HG03520 (cell line): Measurements from ENCODE around the gene PIPOX.

Experiments
- ATAC-seq: cut with Tn5 transposase; IDR thresholded peaks from one replicate; pipeline ENCODE4 v1.9.1; 2021; ENCODE audit warnings: mild to moderate bottlenecking, moderate library complexity; ENCODE audit not compliant: unreplicated experiment

Gene PIPOX

DNA sequence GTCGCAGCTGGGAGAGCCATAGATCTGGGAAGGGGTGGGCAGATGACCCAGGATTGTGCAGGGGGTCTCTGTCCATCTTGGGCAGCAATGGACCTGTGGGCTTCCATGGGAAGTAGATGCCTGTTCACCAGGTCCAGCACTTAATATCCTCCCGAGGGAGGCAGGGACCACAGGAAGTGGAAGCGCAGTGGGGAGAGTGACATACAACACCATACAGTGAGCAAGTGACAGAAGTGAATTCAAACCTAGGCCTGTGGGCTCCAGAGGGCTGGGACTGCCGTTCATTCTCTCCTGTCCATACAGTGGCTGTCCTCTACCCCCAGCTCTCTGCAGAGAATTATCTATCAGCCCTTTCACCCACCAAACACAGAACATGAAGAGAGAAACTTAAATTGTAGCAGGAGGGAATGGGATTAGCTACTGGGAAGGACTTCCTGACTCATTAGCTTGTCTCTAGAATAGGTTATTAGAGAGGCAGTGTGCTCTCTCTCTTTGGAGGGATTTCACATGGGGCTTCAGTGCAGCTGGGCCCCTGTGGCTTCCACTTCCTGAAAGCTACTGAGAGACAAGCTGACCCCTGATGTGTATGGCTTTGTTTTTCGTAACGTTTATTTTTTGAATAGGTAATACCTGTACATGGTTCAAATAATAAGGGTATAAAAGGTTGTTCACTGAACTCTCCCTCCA is 24.0 kb upstream of the PIPOX start:
- ATAC-seq = no peak

DNA sequence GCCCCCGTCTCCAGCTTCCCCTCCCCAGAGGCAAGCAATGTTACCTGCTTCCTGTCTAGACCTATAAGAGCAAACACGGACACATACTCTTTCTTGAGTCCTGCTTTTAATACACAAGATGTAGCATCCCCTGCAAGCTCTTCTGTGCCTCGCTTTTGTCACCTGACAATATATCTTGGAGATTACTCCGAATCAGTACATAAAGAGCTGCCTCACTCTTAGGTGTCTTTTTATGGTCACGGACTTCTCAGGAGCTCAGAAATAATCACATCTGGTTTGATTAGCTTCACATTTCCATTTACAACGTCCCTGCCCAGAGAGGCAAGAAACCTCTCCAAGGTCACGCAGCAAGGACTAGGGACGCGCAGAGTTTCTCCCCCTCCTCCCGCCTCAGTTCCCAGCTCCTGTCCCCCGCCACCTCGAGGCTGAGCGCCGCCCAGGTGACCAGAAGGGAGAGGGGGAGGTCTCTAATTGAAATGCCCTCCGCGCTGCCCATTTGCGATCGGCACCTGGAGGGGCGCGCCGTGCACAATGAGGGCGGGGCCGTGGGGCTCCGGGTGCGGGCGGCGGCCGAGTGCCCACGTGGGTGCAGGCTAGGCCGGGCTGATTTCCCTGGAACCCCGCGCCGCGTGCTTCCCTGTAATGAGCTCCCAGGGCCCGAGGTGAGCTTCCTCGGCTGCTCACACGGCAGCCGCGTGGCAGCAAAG is 23.3 kb upstream of the PIPOX start:
- ATAC-seq = no peak

DNA sequence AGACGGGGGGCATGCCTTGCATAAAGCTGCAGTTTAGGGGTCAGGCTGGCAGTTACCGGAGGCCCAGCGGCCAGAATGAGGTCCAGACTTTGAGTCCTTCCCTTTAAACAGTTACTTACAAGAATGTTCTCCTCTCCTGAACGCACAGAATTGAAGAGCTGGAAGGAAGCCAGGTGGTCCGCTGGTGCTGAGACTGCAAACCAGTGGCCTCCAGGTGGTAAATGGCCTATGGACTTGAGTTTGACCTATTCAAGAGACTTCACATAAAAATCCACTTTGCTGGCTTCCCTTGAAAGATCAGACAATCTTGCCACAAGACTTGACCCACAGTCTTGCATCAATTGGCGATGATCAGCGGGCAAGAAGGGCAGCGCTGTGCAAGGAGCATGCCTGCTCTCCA is 22.4 kb upstream of the PIPOX start:
- ATAC-seq = no peak

DNA sequence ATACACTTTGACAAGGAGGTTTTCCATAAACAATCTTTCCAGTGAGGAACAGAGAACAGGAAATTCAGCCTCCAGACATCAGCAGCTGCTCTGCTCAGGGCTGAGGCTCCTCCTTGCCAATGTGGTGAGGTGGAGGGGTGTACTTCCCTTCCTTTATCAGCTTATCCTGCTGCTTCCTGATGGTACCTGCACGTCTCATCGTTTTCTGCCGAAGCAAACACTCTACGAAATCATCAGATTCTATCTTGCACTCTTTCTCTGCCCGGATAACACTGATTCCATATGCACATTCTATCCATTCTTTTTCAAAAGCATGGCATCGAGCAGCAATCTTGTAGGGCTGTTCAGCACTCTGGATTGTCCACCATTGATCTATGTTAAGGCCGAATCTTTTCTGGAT is 21.7 kb upstream of the PIPOX start:
- ATAC-seq = no peak

DNA sequence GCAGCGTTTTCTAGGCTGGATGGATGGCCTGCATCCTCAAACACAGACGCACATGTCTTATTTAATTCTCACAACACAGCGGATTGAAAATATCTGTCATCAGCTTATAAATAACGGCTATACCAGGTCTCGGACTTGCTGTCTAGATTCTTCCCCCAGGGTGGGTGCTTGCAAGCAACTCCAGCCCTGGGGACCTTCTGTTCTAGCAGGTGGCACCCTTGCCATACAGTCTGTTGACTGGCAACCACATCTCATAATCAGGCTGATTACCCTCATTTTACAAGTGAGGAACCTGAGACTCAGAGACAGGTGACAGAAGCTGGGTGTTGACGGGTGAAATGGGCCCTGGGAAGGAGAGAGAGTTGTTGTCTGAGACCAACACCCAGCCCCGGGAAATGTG is 20.9 kb upstream of the PIPOX start:
- no peak for ATAC-seq

DNA sequence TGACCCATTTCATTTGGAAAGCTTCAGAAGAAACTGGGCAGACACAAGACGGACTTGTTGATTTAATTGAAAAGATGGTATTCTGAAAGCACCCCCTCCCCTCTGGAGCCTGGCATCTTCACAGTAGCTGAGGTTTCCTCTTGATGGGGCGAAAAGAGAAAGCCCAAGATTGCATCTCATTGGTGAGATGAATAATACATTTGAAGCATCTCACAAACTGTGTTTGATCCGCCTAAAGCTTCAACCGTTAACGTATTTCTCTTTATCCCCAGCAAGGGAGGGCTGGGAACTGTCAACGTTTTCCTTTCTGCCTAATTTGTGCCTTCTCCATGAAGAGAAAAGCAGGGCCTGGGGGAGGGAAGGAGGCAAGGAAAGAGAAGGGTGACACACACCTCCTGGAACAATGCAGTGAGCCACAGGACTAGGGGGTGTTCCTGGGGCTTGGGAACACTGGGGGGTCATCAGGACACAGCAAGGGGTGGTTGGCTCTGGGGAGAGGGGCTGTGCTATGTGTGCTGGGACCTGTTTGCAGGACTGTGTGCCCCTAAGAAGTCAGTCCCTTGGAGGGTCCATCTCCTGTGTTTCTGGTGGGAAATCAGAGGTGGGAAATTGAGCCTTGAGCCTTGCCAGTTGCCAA is 18.5 kb upstream of the PIPOX start:
- no peak for ATAC-seq

DNA sequence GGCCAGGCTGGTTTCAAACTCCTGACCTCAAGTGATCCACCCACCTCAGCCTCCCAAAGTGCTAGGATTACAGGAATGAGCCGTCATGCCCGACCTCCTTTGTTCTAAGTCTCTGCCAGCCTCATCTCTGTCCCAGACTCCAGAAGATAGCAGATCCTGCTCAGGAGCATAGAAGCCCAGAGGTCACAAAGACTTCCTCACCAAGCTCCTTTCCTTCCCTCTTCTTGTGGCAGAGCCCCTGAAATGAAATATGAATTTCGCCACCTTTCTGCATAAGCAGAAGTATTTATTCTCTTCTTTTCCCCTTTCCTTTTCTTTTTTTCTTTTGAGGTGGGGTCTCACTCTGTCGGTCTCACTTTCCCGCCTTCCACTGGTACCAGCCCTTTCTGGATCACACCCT is 11.5 kb upstream of the PIPOX start:
- no peak for ATAC-seq

DNA sequence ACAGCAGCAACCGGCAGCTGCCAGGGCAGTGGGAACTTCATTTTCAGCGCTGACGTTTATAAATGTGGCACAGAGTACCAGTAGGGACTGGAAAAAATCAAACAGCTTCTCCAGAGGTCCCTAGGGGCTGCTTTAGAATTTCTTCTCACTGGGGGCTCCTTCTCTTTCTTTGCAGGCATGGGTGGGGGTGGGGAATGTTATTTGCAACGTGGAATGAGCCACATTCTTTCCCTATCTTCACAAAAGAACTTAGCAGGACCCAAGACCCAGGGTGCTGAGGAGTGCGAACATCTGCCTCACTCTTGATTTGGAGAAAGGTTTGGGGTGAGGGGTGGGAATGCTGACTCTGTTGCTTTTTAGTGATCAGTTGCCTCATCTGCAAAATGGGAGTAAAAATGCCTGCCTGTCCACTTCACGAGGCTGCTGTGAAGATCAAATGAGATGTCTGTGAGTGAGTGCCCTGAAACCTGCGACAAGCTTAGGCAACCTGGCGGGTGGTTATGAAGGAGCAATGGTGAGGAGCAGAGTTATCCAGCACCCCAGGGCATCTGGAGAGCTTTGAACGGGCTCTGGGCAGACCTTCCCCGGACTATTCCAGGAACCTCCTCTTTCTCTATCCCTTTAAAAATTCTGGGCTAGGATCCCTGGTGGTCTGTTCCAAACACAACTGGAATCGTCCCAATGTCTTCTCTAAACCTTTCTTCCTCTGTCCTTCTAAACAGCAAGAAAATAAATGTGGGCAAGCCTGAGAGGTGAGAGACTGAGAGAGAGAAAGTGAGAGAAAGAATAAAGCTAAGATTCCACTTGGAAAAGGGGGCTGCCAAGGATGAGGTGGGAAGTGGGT is 10.7 kb upstream of the PIPOX start:
- ATAC-seq = no peak

DNA sequence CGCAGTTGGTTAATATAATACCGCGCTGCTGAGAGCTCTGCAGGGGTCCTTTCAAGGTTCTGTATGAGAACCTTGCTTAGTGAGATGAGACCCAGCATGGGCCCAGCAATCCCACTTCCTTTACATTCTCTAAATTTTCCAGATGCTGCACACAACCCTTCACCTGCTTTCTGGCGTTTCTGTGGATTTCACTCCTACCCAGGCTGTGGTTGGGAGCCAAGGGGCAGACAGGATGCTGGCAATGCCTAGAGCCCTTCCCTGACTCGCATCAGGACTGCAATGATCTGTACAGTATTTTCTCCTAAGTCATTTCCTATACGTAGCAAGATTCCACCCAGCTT is 10.1 kb upstream of the PIPOX start:
- ATAC-seq = no peak

DNA sequence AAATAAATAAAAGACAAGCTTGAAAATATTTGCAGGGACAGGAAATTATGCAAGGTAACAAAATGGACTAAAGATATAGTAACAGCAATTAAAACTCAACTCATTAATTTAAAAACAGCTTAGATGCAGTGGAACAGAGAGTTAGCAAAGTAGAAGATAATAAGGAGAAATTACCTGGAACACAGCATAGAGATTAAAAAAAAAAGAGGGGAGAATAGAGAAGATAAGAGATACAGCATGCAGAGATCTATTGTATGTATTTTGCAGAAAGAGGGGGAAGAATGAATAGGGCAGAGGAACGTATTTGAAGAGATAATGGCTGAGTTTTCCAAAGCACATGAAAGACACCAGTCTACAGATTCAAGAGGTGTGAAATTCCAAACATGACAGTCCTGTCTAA is 8.4 kb upstream of the PIPOX start:
- no peak for ATAC-seq

DNA sequence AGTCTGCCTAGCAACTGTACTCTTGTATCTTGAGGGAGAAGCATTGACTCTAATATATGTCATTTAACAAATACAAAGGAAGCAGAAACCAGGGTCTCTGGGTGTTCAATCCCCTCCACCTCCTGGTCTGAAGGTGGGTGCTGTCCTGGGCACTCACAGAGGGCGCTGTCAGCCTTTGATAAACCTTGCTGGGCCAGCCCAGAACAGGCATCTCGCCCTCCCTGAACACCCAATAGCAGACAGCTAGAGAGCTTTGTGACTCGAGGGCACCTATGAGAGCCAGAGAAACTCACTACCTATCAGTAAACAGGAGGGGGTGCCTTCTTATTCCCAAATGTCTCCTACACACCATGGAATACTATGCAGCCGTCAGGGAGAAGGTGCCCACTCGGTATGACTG is 6.4 kb upstream of the PIPOX start:
- no peak for ATAC-seq

DNA sequence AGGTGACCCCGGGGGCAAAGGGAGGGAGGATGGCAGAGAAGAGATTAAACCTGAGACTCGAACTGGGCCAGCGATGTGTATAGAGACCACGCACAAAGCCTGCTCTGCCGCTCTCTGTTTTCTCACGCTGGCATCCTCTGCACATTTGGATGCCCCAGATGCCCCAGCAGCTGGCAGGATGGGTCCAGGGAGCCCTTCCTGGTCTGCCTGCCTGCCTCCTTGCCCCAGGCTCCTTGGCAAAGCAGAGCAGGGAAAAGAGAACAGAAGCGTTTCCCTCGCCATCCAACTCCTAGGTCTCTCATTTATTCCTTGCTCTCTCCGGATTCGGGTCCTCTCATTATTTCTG is 5.2 kb upstream of the PIPOX start:
- ATAC-seq = no peak

DNA sequence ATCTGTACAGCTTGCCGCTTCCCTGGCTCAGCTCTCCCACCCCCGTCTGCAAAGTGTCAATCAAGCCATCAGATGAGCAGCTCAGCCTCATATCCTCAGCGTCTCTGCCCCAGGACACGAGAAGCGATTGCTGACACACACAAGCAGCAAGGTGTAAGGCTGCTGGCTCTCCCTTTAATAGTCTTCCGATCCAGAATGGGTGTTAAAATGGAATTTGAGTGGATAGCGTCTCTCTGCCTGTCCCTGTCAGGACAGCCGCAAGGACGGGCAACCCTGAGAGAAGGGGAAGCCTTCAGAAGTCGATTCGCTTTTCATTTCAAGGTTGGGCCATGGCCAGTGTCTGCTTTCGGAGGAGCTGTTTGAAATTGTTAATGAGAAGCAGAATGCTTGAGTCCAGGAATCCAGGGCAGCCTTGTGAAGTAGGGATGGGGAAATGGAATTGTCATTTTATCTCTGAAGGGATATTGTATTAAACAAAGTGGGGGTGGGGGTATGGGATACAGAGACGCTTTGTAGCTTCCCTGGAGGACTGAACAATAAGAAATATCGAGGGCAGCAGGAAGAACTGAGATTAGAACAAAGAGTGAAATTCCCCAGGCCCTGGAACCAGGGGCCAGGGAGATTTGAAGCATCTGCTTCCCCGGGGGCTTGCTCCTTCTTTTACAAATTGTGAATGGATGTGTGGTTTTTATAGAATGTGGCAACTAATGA is 4.7 kb upstream of the PIPOX start:
- ATAC-seq = no peak

DNA sequence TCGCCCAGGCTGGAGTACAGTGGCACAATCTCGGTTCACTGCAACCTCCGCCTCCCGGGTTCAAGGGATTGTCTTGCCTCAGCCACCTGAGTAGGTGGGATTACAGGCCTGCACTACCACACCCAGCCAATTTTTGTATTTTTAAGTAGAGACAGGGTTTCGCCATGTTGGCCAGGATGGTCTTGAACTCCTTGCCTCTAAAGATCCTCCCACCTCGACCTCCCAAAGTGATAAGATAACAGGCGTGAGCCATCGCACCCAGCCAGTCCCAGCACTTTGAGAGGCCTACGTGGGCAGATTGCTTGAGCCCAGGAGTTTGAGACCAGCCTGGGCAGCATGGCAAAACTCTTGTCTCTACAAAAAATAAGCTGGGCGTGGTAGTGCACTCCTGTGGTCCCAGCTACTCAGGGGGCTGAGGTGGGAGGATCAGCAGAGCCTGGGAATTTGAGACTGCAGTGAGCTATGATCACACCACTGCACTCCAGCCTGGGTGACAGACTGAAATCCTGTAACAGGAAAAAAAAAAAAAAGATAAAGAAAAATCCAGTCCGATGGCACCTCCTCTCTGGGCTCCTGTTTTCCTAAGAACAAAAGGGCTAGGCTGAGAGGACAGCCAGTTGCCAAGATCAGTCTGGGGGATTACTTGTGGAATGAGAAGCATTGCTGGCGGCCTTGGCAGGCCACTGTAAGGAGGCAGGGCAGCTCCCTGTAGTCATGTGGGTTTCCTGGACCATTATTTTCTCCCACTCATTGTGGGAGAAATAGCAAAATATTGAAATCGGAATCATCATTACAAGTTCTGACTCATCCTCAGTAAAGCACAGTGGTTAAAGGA is 3.0 kb upstream of the PIPOX start:
- ATAC-seq = no peak

DNA sequence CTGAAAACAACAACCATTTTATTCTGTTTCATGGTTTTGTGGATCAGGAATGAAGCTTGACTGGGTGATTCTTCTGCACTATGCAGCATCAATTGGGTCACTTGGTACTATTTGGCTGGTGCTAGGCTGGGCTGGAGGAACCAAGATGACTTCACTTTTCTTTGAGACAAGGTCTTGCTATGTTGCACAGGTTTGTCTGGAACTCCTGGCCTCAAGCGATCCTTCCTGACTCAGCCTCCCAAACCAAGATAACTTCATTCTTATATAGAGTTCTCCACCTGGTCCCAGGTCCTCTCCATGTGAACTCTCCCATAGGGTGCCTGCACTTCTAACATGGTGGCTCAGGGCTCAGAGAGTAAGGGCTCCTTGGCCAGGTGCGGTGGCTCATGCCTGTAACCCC is 1.9 kb upstream of the PIPOX start:
- ATAC-seq = no peak

DNA sequence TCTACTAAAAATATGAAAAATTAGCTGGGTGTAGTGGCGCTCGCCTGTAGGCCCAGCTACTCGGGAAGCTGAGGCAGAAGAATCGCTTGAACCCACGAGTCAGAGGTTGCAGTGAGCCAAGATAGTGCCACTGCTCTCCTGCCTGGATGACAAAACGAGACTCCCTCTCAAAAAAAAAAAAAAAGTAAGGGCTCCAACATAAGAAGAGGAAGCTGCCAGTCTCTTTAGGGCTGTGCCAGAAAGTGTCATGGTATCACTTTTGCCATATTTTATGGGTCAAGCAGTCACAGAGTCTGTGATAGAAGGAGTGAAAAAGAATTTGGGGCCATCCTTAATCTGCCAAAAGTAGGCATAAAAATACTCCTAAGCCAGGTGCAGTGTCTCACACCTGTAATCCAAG is 1.4 kb upstream of the PIPOX start:
- ATAC-seq = no peak

DNA sequence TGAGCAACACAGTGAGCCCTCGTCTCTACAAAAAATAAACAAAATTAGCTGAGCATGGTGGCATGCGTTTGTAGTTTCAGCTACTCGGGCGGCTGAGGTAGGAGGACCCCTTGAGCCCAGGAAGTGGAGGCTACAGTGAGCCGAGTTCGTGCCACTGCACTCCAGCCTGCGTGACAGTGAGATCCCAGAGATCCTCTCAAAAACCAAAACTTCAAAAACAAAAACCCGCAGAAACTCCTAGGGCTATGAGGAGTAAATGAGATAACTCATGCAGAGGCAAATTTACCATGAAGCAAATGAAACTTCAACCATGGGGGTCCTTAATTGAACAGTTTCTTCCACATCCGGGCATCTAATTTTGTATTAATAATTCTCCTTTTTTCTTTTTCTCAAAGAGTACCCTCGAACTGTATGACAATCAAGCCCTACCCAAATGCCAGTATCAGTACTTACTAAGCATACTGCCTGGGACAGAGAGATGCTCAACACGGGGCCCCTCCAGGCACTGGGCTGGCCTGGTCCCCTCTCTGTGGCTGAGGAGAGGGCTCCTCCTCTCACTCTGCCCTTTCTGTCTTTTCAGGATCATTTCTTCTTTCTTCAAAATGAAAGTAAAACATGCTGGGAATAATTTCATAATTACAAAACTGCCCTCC is 789 bp upstream of the PIPOX start:
- no peak for ATAC-seq

DNA sequence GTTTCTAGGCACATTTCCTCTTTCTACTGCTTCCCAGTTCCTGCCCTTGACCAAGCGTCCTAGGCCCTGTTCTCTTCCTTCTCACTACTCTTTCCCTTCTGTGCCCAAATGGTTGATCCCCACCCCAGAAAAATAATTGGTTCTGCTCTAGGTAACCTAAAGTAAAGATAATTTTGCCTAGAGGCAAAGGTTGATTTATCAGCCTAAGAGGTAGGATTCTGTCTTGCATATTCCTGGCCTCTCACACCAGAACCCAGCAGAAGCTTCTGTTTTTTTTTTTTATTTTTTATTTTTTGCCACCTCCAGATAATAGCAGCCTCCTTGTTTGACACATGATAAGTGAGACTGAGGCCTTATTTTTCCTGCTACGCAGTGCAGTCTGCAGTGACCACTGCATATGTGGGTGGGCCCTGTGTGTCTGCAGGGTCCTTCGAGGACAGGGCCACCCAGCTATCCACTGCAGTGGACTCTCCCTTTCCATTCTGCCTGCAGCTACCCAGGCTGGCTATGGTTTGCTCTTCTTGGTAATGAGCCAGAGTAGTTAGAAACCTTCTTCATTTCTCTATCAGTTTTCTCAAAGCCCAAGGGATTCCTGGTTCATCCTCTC is 701 bp downstream of the PIPOX start:
- ATAC-seq = no peak

DNA sequence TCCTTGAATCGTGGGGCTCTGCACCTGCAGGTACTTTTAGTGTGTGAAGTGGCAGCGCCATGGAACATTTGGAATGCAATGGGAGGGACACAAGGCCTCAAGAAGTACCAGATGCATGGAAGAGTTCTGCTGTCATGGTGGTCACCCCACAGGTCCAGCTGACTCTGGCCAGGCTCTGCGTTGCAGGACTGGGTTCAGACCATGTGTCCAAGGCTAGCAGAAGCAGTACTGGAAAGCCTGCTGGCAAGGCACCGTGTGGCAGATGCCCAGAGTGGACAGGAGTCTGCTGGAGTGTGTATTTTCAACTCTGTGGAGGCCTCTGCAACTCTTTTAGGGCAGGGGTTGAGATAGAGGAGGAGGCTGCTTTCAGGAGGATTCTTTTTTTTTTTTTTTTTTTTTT is 2.1 kb downstream of the PIPOX start:
- no peak for ATAC-seq
